IPS-15b (cell line): ENCODE measurements around the gene MYL6.

Source experiments
- H3K27me3 ChIP-seq: one replicate; pipeline ENCODE4 v1.6.1; 2013; ENCODE audit warnings: low read length; ENCODE audit not compliant: control insufficient read depth, insufficient read depth
- H3K36me3 ChIP-seq: one replicate; pipeline ENCODE4 v1.6.1; 2013; ENCODE audit warnings: low read length; ENCODE audit not compliant: control insufficient read depth, insufficient read depth
- H3K4me1 ChIP-seq: one replicate; pipeline ENCODE4 v1.6.1; 2013; ENCODE audit warnings: mild to moderate bottlenecking, low read length; ENCODE audit not compliant: control insufficient read depth, insufficient read depth
- H3K4me3 ChIP-seq: one replicate; pipeline ENCODE4 v1.5.1; 2013; ENCODE audit warnings: low read depth, low read length
- H3K9ac ChIP-seq: one replicate; pipeline ENCODE4 v1.6.1; 2013; ENCODE audit warnings: low read depth, mild to moderate bottlenecking, low read length
- H3K9me3 ChIP-seq: one replicate; pipeline ENCODE4 v1.6.1; 2013; ENCODE audit warnings: mild to moderate bottlenecking, low read length; ENCODE audit not compliant: control insufficient read depth, insufficient read depth

Gene MYL6

DNA sequence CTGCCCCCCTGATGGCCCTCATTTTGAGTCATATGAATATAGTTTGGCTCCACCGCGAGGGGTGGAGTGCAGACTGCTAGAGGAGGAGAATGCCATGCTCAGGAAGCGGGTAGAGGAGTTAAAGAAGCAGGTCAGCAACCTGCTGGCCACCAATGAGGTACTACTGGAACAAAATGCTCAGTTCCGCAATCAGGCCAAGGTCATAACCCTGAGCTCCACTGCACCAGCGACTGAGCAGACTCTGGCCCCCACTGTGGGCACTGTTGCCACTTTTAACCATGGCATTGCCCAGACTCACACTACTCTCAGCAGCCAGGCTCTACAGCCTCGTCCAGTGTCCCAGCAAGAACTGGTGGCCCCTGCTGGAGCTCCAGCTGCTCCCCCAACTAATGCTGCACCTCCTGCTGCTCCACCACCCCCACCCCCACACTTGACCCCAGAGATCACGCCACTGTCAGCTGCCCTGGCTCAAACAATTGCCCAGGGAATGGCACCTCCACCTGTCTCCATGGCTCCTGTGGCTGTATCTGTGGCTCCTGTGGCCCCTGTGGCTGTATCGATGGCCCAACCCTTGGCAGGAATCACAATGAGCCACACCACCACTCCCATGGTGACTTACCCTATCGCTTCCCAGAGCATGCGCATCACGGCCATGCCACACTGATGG lies 36.8 kb upstream of the MYL6 start:
- Histone ChIP-seq H3K4me3 (no peak overlapping the region), H3K9me3 (no peaks in the 10 kb centered on the region), H3K27me3 (no peaks in the 10 kb centered on the region), H3K4me1 (peaks cover 9% of the 10 kb centered on the region), H3K36me3 (peaks cover 7% of the 10 kb centered on the region), H3K9ac (no peak overlapping the region)

DNA sequence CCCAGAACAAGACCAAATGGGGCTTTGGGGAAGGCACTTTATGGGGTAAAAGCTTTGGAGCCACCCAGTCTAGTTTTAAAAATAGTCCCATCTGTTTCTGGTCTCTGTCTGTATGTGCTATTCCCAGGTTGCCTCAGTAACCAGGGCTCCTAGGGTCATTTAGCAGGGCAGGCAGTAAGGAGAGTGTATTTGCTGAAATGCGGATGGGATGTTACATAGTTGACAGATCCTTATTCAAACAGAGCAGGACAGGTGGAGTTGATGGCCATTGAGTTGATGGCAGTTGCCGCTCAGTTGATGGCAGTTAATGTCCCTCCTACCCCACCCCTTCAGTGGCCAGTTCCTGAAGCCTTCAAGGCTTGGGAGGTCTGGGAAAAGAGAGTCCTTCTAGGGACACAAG lies 35.5 kb upstream of the MYL6 start:
- Histone ChIP-seq H3K9ac (no peak overlapping the region), H3K4me1 (peaks cover 20% of the 10 kb centered on the region), H3K27me3 (no peaks in the 10 kb centered on the region), H3K4me3 (no peak overlapping the region), H3K9me3 (no peaks in the 10 kb centered on the region), H3K36me3 (peaks cover 7% of the 10 kb centered on the region)

DNA sequence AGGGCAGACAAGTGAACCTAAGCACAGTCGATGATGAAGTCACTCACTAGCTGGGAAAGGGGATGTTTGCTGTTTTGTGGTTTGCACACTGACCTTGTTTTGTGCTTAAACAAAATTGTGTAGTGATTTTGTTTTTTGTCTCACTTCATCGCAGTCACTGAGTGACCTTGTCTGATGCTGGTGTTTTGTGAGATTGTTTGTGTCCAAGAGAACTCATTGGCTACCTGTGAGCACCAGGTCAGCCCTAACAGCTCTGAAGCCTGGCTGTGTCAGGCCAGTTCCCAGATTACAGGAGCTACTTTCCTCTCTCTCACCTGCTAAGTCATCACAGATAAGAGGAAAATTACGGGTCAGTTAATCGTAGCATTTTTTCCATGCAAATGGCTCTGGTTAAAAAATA lies 34.0 kb upstream of the MYL6 start:
- no peak overlapping the region for H3K9ac ChIP-seq
- no peak overlapping the region for H3K4me3 ChIP-seq
- H3K9me3 ChIP-seq: no peaks in the 10 kb centered on the region
- peaks cover 7% of the 10 kb centered on the region for H3K36me3 ChIP-seq
- peaks cover 17% of the 10 kb centered on the region for H3K4me1 ChIP-seq
- H3K27me3 ChIP-seq: no peaks in the 10 kb centered on the region

DNA sequence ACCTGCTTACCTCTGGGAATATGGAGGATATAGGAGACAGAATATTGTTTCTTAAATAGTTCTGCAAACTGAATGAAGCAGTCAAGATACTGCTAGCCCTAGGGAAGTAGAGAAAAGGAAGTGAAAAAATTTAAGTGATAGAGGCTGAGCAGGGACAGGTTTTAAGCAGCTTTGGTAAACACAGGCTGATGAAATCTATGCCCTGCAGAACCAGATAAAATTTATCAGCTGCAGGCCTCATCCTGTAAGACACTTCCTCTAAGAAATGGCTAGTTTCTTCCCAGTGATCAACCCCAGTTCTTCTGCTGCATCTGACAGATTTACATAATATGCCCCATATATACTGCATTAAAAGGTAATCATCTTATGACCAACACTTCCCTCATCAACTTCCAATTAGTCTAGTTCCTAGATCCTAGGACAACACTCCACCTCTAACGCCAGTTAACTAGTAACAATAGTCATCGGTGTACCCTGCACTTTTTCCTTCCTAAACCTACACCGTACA lies 31.4 kb upstream of the MYL6 start:
- Histone ChIP-seq H3K4me1 (peaks cover 12% of the 10 kb centered on the region), H3K9ac (no peak overlapping the region), H3K9me3 (no peaks in the 10 kb centered on the region), H3K27me3 (no peaks in the 10 kb centered on the region), H3K36me3 (peaks cover 12% of the 10 kb centered on the region), H3K4me3 (peak overlapping the region; percentile 40)

DNA sequence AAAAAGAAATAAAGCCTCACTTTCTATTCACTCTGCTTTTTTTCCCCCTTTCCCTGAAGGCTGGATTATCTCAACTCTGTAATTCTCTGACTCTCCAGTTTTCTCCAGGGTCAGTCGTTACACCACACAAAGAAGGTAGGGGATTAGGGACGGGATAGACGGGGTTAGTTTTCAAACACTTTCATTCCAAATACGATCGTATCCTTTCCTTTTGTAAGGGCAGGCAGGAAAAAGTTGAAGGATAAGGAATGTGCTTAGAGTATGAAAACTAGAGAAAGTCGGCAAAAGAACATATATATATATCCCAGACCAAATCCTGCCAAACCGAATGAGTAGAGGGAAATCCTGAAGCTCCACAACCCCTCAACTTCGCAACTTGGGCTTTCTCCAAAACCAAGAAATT lies 30.7 kb upstream of the MYL6 start:
- Histone ChIP-seq H3K9ac (no peak overlapping the region), H3K27me3 (no peaks in the 10 kb centered on the region), H3K4me1 (peaks cover 12% of the 10 kb centered on the region), H3K9me3 (no peaks in the 10 kb centered on the region), H3K4me3 (peak overlapping the region; percentile 40), H3K36me3 (peaks cover 17% of the 10 kb centered on the region)

DNA sequence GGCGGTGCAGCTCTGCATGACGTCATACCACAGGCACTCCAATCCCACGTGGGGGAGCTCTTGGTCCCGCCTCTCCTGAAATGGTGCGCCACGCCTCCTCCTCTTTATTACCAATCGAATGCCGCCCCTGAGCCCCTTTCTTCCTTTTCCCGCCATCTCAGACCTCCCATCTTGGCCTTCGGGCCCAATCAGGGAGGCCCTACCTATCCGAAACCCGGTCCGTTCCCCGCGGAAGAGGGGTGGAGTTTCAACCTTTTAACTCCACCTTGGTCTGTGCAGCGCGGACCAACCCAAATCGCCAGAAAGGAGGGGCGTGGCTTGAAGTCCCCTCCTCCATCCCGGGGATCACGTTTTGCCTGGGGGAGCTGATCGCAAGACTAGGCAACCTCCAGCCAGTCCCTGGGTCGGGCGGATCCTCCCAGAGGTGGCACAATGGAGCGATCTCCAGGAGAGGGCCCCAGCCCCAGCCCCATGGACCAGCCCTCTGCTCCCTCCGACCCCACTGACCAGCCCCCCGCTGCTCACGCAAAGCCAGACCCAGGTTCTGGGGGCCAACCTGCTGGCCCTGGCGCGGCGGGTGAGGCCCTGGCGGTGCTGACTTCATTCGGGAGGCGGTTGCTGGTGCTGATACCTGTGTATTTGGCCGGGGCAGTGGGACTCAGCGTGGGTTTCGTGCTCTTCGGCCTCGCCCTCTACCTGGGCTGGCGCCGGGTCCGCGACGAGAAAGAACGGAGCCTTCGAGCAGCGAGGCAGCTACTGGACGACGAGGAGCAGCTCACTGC lies 30.1 kb upstream of the MYL6 start, which contains the start of gene ESYT1:
ESYT1 (plus strand) TSS at position 380 of the 782 bp plus-strand sequence; CDS start at position 433, 53 bp downstream.
- Histone ChIP-seq H3K4me3 (peak within 1 kb of the TSS; percentile 93), H3K4me1 (peaks cover 12% of the 10 kb centered on the region), H3K9ac (peak within 1 kb of the TSS; percentile 74), H3K27me3 (no peaks in the 10 kb centered on the region), H3K36me3 (peaks cover 18% of the 10 kb centered on the region), H3K9me3 (no peaks in the 10 kb centered on the region)

DNA sequence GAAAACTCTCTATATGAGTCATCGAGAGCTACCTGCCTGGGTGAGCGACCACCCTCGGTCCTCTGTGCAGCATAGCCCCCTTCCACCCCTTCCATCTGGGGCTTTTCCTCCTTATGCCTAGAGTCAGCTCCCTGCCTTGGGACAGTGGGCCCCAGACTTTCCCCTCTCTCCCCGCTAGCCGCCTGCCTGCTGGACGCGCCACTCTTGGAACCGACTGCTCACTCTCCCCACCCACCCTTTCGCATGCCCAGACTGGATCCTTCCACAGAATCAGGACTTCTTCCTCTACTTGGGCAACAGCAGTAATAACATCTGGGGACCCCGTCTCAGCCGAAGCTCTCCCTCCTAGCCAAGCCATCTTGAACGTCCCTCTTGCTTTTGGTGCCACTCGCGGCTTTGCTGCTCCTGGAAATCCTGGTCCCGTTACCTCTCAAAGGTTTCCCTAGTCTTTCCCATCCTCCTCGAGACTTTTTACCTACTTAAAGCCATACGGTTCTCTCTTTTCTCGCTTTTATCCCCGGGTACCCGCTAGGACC lies 29.4 kb upstream of the MYL6 start:
- Histone ChIP-seq H3K27me3 (no peaks in the 10 kb centered on the region), H3K4me3 (peak overlapping the region; percentile 93), H3K36me3 (peaks cover 25% of the 10 kb centered on the region), H3K9ac (peak overlapping the region; percentile 74), H3K9me3 (no peaks in the 10 kb centered on the region), H3K4me1 (peaks cover 12% of the 10 kb centered on the region)

DNA sequence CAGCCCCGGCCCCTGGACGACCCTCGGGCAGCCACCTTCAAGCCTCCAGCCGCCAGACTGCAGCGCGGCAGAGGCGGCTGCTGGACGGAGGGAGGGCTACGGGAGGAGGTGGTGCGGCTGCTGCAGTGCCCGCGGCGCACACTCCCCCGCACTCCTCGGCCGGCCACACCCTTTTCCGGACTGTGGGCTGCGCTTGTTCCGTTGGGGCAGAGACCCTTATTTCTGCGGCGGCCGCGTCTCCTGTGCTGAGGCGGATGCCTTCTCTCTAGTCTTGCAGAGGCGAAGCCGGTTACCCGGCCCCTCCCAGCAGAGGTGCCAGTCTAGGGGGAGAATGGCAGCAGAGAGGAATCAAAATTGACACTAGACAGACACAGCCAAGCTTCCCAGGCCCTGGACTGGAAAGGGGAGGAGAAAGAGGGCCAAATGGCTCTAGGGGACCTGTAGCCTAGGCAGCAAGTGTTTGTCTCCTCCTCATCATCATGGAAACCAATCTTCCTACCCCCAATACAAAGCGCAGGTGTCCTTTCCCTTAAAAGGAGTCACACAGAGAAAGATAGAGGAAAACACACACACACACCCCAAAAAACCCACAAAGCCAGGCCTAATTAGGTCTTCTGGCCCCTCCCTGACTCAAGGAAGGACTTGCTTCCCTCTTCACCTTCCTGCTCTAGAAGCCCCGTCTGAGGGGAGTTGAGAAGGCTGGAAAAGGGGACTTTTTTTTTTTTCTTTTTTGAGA lies 28.8 kb upstream of the MYL6 start:
- Histone ChIP-seq H3K36me3 (peaks cover 28% of the 10 kb centered on the region), H3K4me1 (peaks cover 12% of the 10 kb centered on the region), H3K9ac (peak overlapping the region; percentile 74), H3K27me3 (no peaks in the 10 kb centered on the region), H3K9me3 (no peaks in the 10 kb centered on the region), H3K4me3 (peak overlapping the region; percentile 93)

DNA sequence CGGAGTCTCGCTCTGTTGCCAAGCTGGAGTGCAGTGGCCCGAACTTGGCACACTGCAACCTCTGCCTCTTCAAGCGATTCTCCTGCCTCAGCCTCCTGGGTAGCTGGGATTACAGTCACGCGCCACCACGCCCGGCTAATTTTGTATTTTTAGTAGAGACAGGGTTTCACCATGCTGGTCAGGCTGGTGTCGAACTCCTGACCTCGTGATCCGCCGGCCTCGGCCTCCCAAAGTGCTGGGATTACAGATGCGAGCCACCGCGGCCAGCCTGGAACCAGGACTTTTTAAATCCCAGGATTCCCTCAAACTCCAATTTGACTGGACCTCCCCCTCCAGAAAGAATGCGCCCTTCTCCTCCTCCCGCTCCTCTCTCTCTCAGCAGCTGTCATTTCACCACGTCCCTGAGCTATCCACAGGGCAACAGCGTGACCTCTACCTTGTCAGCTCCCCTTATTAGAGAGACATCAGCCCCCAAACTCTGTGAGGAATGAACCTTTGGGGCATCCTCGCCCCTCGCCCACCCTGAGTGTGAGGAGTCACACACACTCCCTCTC lies 28.1 kb upstream of the MYL6 start:
- peak overlapping the region; percentile 93 for H3K4me3 ChIP-seq
- peaks cover 31% of the 10 kb centered on the region for H3K36me3 ChIP-seq
- H3K9me3 ChIP-seq: no peaks in the 10 kb centered on the region
- H3K4me1 ChIP-seq: peaks cover 12% of the 10 kb centered on the region
- H3K9ac ChIP-seq: peak overlapping the region; percentile 61
- H3K27me3 ChIP-seq: no peaks in the 10 kb centered on the region

DNA sequence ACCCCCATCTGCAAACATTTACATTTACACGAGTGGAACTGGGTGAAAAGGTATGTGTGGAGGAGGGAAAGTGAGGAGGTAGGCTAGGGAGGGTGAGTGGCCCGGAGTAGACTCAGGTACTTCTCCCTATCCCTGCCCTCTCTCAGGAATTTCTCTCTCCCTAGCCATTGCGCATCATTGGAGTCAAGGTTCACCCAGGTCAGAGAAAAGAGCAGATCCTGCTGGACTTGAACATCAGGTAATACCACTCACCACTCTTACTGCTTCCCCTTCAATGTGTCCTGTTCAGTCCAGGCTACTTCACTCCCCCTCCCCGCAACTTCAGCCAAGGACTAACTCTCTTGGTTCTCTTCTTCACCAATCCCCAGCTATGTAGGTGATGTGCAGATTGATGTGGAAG lies 27.3 kb upstream of the MYL6 start:
- Histone ChIP-seq H3K4me3 (no peak overlapping the region), H3K9me3 (no peaks in the 10 kb centered on the region), H3K27me3 (no peaks in the 10 kb centered on the region), H3K9ac (no peak overlapping the region), H3K4me1 (peaks cover 12% of the 10 kb centered on the region), H3K36me3 (peaks cover 32% of the 10 kb centered on the region)

DNA sequence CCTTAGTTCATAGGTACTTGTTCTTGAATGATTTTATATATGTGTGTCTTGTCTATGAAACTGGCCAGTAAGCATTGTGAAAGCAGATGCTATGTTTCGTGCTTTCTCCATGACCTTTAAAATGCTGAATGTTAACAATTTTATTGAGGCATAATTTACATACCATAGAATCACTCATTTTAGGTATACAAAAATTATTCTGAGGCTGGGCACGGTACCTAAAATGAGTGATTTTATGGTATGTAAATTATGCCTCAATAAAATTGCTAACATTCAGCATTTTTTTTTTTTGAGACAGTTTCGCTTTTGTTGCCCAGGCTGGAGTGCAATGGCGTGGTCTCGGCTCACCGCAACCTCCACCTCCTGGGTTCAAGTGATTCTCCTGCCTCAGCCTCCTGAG lies 23.3 kb upstream of the MYL6 start:
- Histone ChIP-seq H3K4me1 (no peaks in the 10 kb centered on the region), H3K4me3 (no peak overlapping the region), H3K9ac (no peak overlapping the region), H3K36me3 (peaks cover 60% of the 10 kb centered on the region), H3K9me3 (no peaks in the 10 kb centered on the region), H3K27me3 (no peaks in the 10 kb centered on the region)
